Thyroid gland (tissue), 4 donors: ENCODE results near the gene PLD1.

Experiments used
- POLR2A ChIP-seq, 2 donors: fragments of 450-650 bp; IDR thresholded peaks; one replicate each; pipeline ENCODE4 v1.6.1; 2017; ENCODE audit warnings: antibody characterized with exemption in 2 of 2, mild to moderate bottlenecking in 2 of 2, moderate library complexity in 1 of 2
- TF ChIP-seq, protein P1 (sequence below), 6 experiments: fragments of 200-600 bp in 3 of 6; fragments of 450-650 bp in 3 of 6; sonication (generic) in 3 of 6; IDR thresholded peaks; one replicate each; pipeline ENCODE4 v1.5.1; 2016 to 2019; ENCODE audit warnings: antibody characterized with exemption in 6 of 6, mild to moderate bottlenecking in 2 of 6, inconsistent platforms in 1 of 6, moderate library complexity in 1 of 6

DNA sequence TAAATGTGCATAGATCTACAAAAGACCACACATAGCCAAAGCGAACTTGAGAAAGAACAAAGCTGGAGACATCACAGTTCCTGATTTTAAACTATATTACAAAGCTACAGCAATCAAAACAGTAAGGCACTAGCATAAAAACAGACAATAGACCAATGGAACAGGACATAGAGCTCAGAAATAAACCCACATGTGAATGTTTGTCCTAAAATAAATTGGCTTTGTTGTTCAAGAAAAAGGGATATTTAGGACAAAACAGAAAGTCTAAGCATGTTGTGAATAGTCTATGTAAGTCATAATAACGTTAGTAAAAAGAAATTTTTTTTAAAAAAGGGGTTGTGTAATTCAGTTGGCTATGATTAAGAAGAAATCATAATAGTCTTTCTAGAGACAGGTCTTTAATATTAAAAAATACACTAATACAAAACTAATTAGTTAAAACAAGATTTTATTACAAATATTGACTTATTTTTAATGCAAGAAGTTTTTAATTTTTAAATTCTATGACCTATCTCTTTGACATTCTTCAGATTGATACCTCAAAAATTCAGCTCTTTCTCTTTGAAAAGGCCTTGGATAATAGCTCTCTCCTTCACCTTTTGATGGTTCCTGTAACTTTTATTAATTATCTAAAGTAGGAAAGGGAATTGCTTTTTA is 44.5 kb upstream of the PLD1 start:
- TF ChIP-seq, protein P1, sequence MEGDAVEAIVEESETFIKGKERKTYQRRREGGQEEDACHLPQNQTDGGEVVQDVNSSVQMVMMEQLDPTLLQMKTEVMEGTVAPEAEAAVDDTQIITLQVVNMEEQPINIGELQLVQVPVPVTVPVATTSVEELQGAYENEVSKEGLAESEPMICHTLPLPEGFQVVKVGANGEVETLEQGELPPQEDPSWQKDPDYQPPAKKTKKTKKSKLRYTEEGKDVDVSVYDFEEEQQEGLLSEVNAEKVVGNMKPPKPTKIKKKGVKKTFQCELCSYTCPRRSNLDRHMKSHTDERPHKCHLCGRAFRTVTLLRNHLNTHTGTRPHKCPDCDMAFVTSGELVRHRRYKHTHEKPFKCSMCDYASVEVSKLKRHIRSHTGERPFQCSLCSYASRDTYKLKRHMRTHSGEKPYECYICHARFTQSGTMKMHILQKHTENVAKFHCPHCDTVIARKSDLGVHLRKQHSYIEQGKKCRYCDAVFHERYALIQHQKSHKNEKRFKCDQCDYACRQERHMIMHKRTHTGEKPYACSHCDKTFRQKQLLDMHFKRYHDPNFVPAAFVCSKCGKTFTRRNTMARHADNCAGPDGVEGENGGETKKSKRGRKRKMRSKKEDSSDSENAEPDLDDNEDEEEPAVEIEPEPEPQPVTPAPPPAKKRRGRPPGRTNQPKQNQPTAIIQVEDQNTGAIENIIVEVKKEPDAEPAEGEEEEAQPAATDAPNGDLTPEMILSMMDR (IDR thresholded peaks at IDR 0.05): no peak
- no peak for TF ChIP-seq POLR2A (IDR thresholded peaks at IDR 0.05)
